Measurements from ENCODE around the gene DLGAP5.

GRCh38 chr14:55098561-55098898 lies 92.9 kb downstream of the DLGAP5 start:
- TF ChIP-seq SP1 (IDR thresholded peaks at IDR 0.05; ENCODE audit: low read depth) (no peak), RAD21 (IDR thresholded peaks at IDR 0.05; ENCODE audit: low read depth) (no peak), CEBPB (IDR thresholded peaks at IDR 0.05; ENCODE audit: low read depth) (no peak), POLR2AphosphoS5 (IDR thresholded peaks at IDR 0.05; ENCODE audit: low read depth, low read length) (no peak)
